GOT3 (cell line): Measurements from ENCODE around the gene OR2T2.
"Not testable (repeated sequence)": the region's sequence is repeated elsewhere in the genome, so short reads cannot be mapped to it uniquely, and the experiment has no call there.

Source experiments
- DNase-seq: peaks from one replicate; lab custom pipeline; 2025; ENCODE audit warnings: mixed read lengths; lab: John Stamatoyannopoulos, UW

OR2T2 gene

GRCh38 chr1:248445399-248445798, at the start of gene OR2T2:
Gene OR2T2 (plus strand): TSS chr1:248445637. CDS start chr1:248452798, 7,161 bp downstream.
- not testable (repeated sequence) for DNase-seq

GRCh38 chr1:248402748-248403147, 42.7 kb upstream of the OR2T2 start, which contains the start of gene OR2T1:
Gene OR2T1 (plus strand): TSS chr1:248403048. CDS start chr1:248406148, 3,100 bp downstream.
- DNase-seq: no peak

GRCh38 chr1:248404024-248404423, 41.4 kb upstream of the OR2T2 start:
- peak; percentile 37 for DNase-seq

- DNase-seq: no peak
These were observed 38.4 kb upstream of the OR2T2 start for GRCh38 chr1:248406721-248407692.

GRCh38 chr1:248416226-248416625, 29.2 kb upstream of the OR2T2 start:
- DNase-seq: no peak

GRCh38 chr1:248417854-248418253, 27.6 kb upstream of the OR2T2 start:
- no peak for DNase-seq

- no peak for DNase-seq
These were observed 24.1 kb upstream of the OR2T2 start for GRCh38 chr1:248421384-248421783.

- not testable (repeated sequence) for DNase-seq
These were observed 17.8 kb upstream of the OR2T2 start for GRCh38 chr1:248427526-248428191.

GRCh38 chr1:248428192-248428533, 17.3 kb upstream of the OR2T2 start:
- DNase-seq: not testable (repeated sequence)

GRCh38 chr1:248431683-248432082, 13.8 kb upstream of the OR2T2 start:
- DNase-seq: not testable (repeated sequence)

GRCh38 chr1:248432201-248432600, 13.2 kb upstream of the OR2T2 start:
- DNase-seq: not testable (repeated sequence)

- DNase-seq: not testable (repeated sequence)
These were observed 11.5 kb upstream of the OR2T2 start for GRCh38 chr1:248433811-248434415.

GRCh38 chr1:248434913-248435312, 10.5 kb upstream of the OR2T2 start:
- not testable (repeated sequence) for DNase-seq

GRCh38 chr1:248436303-248436702, 9.1 kb upstream of the OR2T2 start:
- not testable (repeated sequence) for DNase-seq

- DNase-seq: not testable (repeated sequence)
These were observed 6.8 kb upstream of the OR2T2 start for GRCh38 chr1:248438668-248439067.

GRCh38 chr1:248439283-248439682, 6.2 kb upstream of the OR2T2 start:
- DNase-seq: not testable (repeated sequence)

GRCh38 chr1:248442500-248443277, 2.7 kb upstream of the OR2T2 start:
- not testable (repeated sequence) for DNase-seq

- DNase-seq: not testable (repeated sequence)
These were observed 834 bp upstream of the OR2T2 start for GRCh38 chr1:248444603-248445002.

- not testable (repeated sequence) for DNase-seq
These were observed 3.1 kb downstream of the OR2T2 start for GRCh38 chr1:248448409-248449074.

GRCh38 chr1:248449821-248450465, 4.5 kb downstream of the OR2T2 start:
- not testable (repeated sequence) for DNase-seq
